Vagina (tissue), 2 donors: ENCODE data around the gene CRIP2.

Experiments used
- CTCF ChIP-seq, 3 experiments: fragments of 450-650 bp in 2 of 3; fragments of 200-600 bp in 1 of 3; sonication (generic) in 1 of 3; IDR thresholded peaks; one replicate each; pipeline ENCODE4 v1.5.1; 2017 to 2019; ENCODE audit warnings: antibody characterized with exemption in 3 of 3, mild to moderate bottlenecking in 2 of 3, moderate library complexity in 2 of 3
- POLR2A ChIP-seq, 2 donors: fragments of 450-650 bp; IDR thresholded peaks; one replicate each; pipeline ENCODE4 v1.6.1; 2017; ENCODE audit warnings: antibody characterized with exemption in 2 of 2, mild to moderate bottlenecking in 2 of 2, moderate library complexity in 2 of 2
- POLR2AphosphoS5 ChIP-seq, 2 donors: sonication (generic); formaldehyde crosslinking; IDR thresholded peaks; one replicate each; pipeline ENCODE4 v1.9.0; 2017; ENCODE audit warnings: antibody characterized with exemption in 2 of 2, mild to moderate bottlenecking in 2 of 2, low read depth in 1 of 2; ENCODE audit not compliant: insufficient read depth in 1 of 2

- no peak for TF ChIP-seq CTCF (IDR thresholded peaks at IDR 0.05)
- no peak for TF ChIP-seq POLR2A (IDR thresholded peaks at IDR 0.05)
- TF ChIP-seq POLR2AphosphoS5 (IDR thresholded peaks at IDR 0.05; ENCODE audit: insufficient read depth in 1 of 2, low read depth in 1 of 2): no peak
These were observed 15.6 kb downstream of the CRIP2 start for GRCh38 chr14:105490267-105490571.
